NCI-H187 treated with DMSO at 0.1 percent for 48 hours (cell line): ENCODE measurements around the gene ZFAND6.
A peak's percentile ranks its signal among the peaks of the same experiment; 100 is the strongest.
"Not testable (repeated sequence)": the region's sequence is repeated elsewhere in the genome, so short reads cannot be mapped to it uniquely, and the experiment has no call there.

Experiments used
- DNase-seq: peaks from one replicate; lab custom pipeline; 2025; lab: John Stamatoyannopoulos, UW

Gene ZFAND6

DNA sequence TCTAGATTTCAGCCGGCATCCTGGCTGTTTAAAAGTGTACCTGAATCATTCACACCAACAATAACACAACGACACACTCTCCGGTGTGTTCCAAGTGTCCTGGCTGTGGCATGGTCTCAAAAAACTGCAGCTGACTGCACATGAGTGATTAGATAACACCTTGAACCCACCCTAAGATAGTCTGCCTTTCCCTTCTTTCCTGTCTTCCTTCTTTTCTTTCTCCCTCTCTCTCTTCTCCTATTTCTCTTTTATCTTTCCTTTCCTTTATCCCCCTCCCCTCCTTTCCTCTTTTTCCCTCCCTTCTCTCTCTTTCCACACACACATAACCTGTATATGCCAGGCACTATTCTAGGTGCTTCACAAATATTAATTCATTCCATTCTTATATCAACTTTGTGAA is 92.1 kb downstream of the ZFAND6 start:
- no peak for DNase-seq

DNA sequence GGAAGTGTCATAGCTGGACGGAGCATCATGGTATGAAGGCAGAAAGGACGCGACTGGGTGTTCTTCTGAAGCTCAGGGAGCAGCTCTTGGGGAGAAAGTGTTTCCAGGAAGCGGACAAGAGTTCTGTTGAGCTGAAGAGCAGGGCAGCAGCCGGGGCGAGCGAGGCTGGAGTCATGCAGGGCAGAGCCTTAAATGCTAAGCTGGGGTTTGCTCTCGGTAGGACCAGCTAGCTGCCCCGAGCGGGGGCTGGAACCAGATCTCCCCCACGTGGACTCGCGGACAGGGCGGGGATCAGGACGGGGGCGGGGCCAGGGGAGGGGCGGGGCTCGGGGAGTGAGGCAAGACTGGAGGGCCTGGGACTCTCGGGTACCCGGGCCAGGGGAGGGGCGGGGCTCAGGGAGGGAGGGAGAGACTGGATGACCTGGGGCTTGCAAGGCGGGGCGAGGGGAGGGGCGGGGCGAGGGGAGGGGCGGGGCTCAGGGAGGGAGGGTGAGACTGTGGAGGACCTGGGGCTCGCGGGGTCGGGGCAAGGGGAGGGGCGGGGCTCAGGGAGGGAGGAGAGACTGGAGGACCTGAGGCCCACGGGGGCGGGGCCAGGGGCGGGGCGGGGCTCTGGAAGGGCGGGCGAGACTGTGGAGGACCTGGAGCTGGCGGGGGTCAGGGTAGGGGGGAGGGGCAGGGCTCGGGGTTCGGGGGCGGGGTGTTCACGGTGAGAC is 92.9 kb downstream of the ZFAND6 start:
- peak; percentile 15 for DNase-seq

DNA sequence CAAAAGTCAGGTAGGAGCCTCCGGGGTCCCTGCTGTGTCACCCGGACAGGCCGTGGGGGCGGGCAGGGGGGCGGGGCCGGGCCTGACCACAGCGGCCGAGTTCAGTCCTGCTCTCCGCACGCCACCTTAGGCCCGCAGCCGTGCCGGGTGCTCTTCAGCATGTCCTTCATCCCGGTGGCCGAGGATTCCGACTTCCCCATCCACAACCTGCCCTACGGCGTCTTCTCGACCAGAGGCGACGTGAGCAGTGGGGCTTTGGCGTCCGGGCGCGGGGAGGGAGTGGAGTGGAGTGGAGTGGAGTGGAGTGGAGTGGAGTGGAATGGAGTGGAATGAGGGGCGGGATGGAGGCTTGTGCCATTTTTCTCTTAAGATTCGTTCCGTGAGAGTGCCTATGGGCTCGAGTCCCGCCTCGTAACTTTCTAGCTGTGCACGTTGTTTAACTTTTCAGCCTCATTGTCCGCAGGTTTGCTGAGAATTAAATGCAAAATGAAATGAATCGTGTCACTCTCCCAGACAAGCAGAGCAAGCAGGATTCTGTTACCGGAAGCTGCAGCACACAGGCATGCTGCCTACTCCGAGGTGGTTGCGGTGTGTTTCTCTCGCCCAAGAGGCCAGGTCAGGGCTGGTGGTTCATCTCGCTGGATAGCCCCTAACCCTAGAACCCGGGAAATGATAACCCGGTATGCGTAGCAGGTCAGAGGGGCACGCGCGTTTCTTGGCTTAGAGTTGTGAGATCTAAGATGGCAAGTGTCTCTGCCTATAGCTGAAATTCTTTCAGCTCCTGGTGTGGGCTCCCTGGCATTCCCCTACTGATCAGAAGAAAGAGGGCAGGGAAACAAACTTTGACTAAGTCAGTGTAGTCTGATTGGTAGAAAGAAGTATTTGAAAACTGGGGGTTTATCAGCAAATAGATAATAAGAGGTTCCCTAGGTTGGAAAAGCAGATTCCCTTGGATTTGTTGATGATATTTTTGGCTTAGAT is 93.7 kb downstream of the ZFAND6 start, which contains the start of gene FAH:
FAH (plus strand) TSS at position 104 of the 981 bp plus-strand sequence; CDS start at position 160, 56 bp downstream.
- DNase-seq: no peak

DNA sequence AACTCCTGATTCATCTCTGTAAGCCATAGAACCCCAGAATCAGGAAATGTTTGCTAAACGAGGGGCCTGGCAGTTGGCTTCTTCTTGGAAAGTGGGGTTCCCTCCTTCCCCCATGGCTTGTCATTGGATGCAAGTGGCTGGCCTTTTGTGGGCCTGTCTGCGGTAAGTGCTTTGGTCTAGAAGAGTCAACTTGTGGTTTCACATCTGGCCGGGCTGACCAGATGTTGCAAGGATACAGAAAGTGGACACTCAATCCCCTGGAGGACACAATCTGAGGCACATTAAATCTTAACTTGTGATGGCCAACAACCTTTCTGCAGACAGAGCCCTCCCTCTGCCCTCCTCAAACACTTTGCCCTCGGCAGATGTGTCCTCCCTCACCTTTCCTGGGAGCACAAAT is 94.4 kb downstream of the ZFAND6 start:
- no peak for DNase-seq

DNA sequence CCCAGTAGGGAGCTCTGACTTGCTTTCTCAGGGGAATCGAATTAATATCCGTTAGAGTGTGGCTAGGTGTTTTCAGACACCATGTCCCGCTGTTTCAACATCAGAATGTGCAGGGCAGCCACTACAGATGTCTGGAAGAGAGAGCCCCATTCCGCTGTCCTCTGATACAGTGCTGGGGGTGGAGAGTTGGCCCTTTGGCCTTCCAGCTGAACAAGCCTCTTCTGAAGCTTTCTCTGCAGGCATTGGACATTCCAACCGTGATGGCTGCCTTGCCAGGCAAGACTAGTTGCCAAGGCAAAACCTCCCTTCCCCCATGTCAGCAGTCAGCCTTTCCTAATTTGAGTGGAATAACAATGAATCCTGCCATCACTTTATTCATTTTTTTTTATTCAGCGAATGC is 94.9 kb downstream of the ZFAND6 start:
- no peak for DNase-seq

DNA sequence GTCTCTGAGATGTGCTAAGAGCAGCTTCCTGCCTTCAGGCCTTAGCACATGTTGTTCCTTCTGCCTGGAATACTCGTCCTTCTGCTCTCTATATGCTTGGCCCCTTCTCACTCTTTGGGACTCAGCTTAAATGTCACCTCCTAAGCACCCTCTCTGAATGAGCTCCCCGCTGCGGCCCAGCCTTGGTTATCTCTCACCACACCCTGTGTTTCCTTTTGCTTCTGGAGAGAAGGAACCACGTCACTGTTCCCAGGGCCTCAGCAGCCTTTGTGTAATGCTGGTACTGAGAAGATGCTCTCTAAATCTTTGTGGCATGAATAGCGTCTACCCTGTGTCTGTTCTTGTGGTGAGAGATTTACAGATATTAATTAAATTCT is 95.5 kb downstream of the ZFAND6 start:
- no peak for DNase-seq

DNA sequence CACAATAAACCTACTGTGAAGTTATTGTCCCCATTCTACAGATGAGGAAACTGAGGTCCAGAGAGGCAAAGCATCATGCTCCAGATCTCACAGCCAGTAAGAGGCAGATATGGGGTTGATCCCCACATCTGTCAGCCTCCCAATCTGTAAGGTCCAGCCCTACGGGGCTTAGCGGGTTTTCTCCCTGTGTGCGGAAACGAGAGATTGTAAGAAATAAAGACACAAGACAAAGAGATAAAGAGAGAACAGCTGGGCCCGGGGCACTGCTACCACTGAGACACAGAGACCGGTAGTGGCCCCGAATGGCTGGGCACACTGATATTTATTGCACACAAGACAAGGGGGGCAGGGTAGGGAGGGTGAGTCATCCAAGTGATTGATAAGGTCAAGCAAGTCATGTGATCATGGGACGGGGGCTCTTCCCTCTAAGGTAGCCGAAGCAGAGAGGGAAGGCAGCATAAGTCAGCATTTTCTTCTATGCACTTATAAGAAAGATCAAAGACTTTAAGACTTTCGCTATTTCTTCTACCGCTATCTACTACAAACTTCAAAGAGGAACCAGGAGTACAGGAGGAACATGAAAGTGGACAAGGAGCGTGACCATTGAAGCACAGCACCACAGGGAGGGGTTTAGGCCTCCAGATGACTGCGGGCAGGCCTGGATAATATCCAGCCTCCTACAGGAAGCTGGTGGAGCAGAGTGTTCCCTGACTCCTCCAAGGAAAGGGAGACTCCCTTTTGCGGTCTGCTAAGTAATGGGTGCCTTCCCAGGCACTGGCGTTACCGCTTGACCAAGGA is 96.1 kb downstream of the ZFAND6 start:
- DNase-seq: not testable (repeated sequence)

DNA sequence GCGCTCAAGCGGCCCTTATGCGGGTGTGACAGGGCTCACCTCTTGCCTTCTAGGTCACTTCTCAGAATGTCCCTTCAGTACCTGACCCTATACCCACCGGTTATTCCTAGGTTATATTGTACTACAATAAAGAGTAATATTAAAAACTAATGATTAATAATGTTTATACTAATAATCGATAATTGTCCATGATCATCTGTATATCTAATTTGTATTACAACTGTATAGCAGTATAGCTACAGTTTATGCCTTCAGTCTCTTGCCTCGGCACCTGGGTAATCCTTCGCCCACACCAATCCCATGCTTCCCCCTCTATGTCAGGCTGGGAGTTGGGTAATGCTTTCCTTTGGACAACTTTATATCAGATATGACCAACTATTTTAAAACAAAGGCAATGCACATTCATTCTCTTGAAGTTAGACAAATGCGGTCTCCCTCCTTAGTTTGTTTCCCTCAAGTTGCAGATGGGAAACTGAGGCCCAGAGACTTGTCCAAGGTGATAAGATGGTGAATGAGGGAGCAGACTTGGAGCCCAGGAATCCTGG is 96.8 kb downstream of the ZFAND6 start:
- DNase-seq: no peak

DNA sequence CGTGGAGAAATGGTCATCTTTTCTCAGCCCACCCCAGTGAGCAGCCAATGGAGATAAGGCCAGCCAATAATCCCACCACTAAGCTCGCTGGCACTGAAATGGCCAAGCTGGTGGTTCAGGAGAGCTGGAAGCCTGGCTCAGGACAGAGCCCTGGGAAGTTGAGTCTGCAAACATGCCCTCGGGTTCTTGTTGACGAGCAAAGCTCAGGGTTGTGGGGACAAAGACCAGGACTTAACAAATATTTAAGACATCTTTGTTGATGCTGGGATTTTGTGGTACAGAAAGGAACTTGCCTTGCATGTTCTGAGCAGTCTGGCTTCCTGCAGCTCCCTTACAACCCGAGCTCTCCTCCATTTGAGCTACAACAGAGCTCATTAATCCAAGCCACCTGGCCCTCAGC is 97.7 kb downstream of the ZFAND6 start:
- DNase-seq: no peak

DNA sequence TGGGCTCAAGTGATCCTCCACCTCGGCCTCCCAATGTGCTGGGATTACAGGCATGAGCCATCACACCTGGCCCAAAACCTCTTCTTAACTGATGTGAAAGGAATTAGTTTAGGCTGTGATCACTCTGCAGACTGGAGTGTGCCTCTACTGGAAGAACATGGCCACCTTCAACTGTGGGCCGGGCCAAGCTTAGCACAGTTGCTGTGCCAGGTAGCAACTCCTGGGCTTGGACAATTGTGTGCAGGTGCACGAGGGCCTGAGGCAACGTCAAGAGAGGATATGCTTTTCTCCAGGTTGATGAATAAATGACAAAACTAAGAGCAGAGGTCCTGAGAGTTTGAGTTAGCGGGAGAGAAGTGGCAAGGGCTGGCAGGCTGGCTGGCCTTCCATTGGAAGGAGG is 99.8 kb downstream of the ZFAND6 start:
- DNase-seq: no peak

DNA sequence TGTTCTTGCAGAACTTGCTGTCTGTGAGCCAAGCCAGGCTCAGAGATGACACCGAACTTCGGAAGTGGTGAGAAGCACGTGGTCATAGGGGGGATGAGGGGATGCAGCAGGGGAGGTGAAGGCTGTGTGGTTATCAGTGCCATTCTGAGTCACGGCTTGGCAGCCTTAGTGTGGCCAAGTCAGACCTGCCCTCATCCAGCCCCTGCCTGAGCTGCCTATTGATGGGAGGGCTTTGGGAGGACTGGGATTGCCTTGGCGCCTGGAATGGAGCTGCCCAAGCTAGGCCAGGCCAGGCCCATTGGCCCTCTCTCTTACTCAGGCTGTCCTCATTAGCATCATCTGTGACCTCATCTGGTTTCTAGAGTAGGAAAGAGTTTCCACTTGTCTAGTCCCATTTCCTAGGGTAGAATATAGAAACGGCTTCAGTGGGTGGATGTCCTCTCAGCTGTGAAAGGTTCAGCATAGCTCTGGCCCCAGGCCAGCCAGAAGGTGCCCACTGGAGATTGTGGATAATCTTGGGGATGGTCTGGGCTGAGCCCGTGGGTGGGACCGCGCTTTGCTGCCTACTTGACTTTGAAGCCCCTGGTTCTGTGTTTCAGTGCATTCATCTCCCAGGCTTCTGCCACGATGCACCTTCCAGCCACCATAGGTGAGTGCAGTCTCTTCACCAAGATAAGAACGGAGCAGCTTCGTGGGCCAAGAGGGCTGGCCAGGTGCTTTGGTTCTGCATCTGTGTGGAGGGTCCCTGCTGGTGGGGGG is 100.5 kb downstream of the ZFAND6 start:
- DNase-seq: no peak

DNA sequence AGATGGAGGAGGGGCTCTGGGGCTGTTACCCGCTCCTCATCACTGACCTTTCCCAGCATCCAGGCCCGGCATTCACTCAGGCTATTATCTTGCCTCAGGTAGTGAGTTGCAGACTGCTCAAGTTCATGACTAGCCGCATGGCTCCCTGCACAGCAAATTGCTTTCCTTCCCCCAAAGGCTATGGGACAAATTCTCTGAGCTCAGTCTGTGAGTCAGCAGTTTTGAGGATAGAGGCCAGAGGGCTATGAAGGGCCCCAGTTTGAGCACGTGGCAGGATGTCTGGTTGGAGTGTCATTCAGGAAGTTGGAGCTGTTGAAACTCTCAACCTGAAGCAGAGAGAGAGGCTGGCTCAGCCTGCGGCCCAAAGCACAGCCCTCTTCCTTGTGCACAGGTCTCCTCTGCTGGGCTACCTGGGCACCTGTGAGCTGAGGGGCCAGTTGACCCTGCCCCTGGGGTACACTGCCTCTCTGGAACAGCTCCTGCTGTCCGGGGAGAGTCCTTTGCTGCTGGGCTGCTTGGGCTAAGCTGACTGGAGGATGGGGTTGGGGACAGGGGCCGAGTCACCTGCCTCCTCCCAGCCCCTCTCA is 101.2 kb downstream of the ZFAND6 start:
- no peak for DNase-seq

DNA sequence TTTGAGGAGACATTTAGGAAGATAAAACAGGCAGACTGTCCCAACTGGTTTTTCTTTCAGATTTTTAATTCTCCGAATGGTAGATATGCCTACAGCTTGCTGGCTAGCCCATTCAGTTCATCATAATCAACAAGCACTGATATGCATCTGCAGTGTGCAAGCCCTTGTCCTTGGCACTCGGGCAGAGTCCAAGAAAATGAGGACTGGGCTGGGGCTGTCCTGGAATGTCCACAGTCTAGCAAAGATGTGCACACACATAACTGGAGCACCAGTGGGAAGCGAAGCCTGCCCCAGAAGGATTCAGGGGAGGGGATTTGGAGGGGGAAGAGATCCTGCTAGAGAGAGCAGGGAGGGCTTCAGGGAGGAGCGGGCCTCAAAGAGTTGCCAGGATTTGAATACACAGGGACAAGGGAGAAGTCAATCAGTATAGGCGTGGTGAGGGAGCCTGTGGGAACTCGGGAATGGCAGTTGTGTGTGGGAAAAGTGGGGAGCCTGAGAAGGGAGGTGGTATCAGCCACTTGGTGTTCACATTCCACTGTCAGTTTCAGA is 102.1 kb downstream of the ZFAND6 start:
- DNase-seq: no peak

DNA sequence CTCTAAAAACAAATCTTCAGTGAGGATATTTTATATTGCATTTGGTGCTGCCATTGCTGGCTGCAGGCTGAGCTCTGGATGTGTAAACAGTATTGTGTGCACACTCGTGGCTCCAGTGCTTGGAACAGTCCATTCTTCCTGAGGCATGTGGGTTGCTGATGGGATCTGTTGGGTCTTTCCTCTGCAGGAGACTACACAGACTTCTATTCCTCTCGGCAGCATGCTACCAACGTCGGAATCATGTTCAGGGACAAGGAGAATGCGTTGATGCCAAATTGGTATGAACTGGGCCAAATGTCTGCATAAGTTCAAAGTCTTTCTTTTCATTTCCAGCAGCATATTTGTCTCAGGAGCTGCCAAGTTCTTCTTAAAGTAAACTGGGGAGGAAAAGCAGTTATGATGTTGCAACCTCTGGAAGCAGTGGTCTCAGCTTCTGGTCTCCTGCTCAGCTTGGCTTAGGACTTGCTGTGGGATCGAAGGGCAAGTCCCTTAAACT is 102.6 kb downstream of the ZFAND6 start:
- no peak for DNase-seq

DNA sequence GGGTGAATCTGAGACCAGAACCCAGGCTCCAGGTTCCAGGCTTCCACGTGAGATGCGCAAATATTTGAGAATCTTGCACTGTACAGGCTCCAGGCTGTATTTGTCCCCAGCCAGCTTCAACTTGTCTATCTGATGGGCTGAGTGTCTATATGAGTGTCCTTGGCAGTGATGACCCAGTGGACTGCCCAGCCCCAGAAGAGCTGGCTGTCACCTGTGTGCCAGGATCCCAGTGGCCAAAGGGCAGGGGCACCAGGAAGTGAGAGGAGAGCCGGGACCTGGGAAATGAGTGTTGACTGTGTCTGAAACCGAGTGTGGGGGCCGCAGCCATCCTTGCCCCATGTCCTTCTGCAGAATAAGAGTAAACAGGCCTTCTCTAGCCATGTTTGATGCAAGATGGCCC is 103.7 kb downstream of the ZFAND6 start:
- DNase-seq: no peak

DNA sequence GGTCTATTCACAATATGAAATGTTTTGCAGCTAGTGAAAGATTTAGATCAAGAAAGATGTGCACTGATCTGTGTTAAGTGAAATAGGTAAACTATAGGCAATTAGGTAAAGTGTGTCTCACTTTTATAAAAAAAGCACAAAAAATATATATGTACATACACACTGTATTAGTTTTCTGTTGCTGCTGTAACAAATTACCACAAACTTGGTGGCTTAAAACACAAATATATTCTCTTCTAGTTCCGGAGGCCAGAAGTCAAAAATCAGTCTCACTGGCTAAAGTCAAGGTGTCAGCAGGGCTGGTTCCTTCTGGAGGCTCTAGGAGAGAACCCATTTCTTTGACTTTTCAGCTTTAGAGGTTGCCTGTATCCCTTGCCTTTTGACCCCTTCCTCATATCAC is 104.4 kb downstream of the ZFAND6 start:
- DNase-seq: no peak

DNA sequence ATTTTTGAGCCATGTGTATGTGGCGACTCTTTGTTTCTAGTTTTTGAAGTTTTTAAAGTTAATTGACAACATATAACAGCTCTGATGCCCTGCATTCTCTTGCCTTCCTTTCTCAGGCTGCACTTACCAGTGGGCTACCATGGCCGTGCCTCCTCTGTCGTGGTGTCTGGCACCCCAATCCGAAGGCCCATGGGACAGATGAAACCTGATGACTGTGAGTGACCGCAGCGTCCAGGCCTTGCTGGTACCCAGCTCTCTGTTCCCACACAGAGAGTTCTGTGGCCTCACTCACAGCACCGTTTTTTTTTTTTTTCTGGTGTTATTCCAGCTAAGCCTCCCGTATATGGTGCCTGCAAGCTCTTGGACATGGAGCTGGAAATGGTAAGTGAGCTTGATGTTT is 108.5 kb downstream of the ZFAND6 start:
- no peak for DNase-seq

DNA sequence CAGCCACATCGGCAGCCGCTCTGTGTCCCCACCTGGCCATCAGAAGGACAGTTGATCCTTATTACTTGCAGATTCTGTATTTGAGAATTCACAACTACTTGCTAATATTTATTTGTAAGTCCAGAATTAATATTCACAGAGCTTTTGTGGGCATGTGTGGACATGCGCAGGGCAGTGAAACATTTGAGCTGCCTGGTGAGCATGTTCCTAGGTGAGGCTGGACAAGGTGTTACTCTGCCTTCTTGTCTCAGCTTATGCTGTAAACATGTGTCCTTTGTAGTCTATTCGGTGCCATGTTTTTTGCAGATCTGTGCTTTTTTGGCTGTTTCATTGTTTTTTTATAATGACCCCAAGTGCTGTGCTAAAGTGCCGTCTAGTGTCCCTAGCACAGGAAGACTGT is 108.9 kb downstream of the ZFAND6 start:
- no peak for DNase-seq

DNA sequence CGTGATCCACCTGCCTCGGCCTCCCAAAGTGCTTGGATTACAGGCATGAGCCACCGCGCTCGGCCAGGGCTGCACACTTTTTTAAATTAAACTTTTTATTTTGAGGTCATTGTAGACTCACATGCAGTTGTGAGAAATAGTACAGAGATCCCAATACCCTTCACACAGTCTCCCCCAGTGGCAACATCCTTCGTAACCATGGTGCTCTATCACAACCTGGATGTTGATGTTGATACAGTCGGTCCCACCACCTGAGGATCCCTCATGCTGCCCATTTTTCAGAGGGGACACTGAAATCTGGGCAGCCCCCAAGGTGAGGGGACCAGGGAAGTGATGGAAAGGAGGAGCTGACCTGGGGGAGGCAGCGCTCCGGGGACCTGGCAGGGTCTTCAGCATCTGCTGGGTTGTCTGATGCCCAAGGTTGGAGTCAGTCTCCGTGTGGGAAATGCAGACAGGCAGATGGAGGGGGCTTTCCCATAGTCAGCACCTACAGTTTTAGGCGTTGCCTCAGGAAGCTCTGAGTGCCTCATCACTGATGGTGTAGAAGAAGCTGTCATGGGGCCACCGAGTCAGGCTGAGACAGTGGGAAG is 110.4 kb downstream of the ZFAND6 start:
- no peak for DNase-seq

DNA sequence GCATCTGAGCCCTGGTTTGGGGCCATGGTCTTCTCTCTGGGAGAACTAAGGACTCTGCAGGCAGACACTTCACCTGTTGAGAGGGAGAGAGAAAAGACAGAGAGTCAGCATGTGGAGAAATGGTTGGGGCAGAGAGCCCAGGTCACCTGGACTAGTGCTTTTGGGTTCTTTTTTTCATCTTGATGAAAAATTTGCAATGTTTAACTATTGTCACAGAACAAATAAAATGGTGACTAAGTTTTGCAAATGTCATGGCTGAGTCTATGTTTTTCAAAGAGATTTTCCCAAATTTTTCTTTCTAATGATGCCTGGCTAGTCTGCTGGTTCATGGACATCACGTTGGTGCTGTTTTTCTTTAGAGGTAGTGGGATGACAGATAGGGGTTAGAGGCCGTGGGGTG is 111.1 kb downstream of the ZFAND6 start:
- no peak for DNase-seq
